HG02885 (cell line): ENCODE measurements around the gene COPA.
"Not testable (repeated sequence)": the region's sequence is repeated elsewhere in the genome, so short reads cannot be mapped to it uniquely, and the experiment has no call there.

Experiments
- ATAC-seq: cut with Tn5 transposase; IDR thresholded peaks from one replicate; pipeline ENCODE4 v1.9.1; 2021; ENCODE audit warnings: mild to moderate bottlenecking; ENCODE audit not compliant: unreplicated experiment, poor library complexity

COPA gene

DNA sequence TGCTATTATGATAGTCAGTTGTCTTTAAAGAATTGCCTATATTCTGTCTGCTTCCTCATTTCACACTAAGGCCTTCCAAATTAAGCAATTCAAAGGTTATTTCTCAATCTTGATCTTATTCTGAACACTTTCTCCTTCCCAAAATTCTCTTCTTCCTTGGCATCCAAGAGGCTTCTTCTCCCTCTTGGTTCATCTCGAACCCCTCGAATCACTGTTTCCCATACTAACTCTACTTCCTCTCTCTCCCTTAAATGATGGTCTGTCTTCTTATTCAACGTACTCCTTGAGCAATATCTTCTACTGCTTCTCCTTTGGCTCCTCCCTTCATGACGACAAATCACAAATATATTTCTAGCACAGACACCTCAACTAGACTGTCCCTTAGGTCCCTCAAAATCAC, 4.5 kb downstream of the COPA start:
- ATAC-seq, result no peak

GRCh38 chr1:160332516-160332915, 10.5 kb downstream of the COPA start:
- ATAC-seq, result no peak

GRCh38 chr1:160330119-160330518, 12.9 kb downstream of the COPA start:
- ATAC-seq, result no peak

GRCh38 chr1:160328184-160328583, 14.9 kb downstream of the COPA start:
- no peak for ATAC-seq

DNA sequence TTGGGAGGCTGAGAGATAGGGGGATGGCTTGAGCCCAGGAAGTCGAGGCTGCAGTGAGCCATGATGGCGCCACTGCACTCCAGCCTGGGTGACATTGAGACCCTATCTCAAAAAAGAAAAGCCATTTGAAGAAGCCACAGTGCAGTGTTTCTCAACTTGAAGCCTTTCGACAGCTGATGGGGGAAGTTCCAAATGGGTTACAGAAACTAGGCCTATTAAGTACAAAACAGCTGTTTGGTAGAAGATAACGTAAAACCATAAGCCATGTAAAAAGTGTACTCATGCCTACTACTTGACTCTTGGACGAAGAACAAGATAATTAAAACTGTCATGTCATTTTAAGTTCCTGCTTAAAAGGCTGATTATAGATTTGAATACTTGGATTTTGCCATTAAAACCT, 16.6 kb downstream of the COPA start:
- no peak for ATAC-seq

DNA sequence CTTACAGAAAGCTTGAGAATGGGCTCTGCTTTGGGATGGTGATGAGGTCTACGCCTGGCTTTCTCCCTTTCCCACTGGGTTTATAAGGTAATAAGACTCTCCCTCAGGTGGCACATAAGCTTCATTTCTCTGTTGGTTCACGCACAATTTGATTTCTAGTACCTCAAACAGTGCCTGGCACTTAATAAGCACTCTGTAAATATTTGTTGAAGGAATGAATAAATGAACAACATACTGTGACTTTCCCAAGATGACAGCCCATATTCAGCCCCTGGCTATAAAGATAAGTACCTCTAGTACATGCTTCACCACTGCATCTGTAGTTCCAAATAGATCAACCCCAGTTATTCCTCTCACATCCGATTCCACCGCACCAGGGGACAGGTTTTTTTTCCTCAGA, 17.8 kb downstream of the COPA start:
- ATAC-seq, result no peak

DNA sequence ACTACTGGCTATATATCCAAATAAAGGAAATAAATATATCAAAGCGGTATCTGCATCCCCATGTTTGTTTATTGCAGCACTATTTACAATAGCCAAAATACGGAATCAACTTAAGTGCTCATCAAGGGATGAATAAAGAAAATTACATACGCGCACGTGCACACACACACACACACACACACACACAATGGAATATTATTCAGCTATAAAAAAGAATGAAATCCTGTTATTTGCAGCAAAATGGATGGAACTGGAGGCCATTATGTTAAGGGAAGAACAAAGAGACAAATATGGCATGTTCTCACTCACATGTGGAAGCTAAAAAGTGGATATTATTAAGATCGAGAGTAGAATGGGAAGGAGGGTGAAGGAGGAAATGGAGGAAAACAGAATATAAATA, 20.2 kb downstream of the COPA start:
- ATAC-seq, result no peak

DNA sequence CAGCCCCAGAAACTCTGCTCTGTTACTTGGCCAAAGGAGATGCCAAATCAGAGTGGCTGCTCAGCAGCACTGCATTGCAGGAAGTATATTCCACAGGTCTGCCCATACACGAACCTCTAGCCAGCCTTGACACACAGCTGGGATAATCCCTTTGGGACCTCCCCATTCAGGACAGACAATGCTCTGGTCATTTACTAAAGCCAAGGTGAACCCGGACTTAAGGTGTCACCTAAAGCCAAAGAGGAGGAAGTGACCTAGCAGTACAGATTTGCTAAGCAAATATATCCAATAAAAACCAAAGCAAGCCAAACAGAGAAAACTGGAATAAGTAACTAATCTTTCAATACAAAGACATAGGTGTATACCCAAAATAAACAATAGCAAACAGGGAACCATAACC, 27.7 kb downstream of the COPA start:
- ATAC-seq, result no peak

GRCh38 chr1:160309571-160309970, 33.5 kb downstream of the COPA start:
- ATAC-seq, result no peak

DNA sequence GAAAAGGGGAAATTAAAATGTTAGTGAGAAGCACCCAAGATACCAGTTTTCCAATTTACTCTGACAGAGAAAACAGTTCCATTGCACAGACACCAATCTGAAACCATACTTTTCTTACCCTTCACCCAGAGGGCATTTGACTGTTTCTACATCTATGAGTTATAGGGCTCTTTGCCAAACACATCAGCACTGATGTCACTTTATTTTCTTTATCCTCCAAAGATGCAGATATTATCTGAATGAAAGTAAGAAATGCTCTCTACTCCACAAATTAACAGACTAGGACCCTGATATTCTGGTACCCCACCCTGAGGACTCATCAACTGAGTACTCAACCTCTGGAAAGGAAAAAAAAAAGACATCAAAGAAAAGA, 33.9 kb downstream of the COPA start:
- no peak for ATAC-seq

DNA sequence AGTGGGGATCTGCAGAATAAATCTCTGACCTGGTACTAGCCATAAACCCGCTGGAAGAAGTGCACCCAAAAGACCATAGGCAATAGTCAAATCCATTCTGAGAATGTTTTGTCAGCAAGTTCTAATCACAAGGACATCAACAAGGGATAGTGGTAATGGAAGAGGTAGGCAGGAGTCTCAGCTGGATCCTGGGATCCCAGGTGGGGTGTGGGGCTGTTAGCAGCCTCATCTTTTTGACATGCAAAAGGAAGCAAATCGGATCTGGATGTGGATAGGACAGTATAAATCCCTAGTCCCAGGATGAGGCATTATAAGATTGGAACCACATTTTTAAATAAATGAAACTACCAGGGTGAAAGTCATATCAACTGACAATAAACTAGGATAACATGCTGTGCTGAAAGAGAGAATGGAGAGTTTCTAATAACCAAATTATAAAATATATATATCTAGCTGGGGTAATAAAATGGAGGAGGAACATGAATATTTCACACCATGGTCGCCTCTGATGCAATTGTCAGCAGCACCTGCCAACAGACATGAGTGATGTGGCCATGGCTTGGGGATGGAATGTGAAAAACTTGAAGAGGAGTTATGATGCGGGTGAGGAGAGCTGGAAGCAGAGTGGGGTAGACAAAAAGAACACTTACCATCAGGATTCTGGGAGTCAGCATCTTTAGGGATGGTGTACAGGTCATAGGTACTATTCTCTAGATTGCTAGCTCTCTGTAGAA, 34.4 kb downstream of the COPA start:
- no peak for ATAC-seq

DNA sequence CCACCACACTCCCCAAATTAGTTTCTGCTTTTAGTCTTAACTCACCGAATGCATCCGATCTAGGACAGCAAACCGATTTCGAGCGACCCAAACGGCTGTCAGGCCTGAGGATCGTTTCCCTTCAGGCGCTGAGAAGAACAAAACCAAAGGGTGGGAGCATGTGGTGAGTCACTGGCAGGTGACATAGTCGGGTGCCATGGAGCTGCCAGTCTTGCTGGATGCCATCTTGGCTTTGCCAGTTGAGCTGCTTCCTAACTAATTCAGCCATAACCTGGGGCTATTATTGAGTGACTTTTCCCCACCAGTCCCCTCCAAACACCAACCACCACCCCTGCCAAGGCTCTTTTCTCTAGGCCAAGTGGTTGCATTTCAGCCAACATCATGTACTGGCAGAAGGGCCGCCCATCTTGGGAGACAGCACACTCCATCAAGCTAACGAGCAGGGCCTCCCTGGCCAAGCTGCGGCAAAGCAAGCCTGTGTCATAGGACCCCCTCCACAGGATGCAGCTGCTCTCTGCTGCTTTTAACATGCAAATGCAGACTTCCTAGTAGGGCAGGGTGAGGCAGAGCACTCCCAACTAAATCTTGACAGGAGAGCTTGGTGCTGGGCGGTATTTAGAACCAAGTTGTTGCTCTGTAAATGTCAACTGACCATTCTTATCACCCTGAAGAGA, 35.8 kb downstream of the COPA start:
- ATAC-seq, result no peak

DNA sequence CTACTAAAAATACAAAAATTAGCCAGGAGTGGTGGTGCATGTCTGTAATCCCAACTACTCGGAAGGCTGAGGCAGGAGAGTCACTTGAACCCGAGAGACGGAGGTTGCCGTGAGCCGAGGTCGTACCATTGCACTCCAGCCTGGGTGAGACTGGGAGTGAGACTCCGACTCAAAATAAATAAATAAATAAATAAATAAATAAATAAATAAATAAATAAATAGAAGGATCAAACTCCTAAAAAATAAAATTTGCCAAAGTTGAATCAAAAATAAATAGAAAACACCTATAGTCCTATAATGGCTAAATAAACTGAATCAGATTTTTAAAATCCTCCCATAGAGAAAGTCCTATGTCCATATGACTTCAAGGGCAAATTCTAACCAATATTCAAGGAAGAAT, 42.9 kb downstream of the COPA start:
- no peak for ATAC-seq

DNA sequence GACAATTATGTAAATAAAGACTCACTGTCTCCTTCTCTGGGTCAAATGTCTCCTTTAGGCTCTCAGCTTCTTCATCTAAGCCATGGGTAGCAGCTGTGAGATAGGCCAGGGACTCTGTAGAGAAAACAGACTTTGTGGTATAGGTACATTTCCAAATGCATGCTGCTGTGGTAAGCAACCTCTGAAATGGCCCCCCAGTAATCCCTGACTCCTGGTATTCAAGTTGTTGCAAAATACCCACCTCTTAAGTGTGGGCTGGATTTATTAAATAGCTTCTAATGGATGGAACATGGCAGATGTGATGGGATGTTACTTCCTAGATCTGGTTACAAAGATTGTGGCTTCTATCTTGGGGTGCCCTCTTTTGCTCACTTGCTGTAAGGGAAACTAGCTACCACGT, 47.0 kb downstream of the COPA start:
- no peak for ATAC-seq

DNA sequence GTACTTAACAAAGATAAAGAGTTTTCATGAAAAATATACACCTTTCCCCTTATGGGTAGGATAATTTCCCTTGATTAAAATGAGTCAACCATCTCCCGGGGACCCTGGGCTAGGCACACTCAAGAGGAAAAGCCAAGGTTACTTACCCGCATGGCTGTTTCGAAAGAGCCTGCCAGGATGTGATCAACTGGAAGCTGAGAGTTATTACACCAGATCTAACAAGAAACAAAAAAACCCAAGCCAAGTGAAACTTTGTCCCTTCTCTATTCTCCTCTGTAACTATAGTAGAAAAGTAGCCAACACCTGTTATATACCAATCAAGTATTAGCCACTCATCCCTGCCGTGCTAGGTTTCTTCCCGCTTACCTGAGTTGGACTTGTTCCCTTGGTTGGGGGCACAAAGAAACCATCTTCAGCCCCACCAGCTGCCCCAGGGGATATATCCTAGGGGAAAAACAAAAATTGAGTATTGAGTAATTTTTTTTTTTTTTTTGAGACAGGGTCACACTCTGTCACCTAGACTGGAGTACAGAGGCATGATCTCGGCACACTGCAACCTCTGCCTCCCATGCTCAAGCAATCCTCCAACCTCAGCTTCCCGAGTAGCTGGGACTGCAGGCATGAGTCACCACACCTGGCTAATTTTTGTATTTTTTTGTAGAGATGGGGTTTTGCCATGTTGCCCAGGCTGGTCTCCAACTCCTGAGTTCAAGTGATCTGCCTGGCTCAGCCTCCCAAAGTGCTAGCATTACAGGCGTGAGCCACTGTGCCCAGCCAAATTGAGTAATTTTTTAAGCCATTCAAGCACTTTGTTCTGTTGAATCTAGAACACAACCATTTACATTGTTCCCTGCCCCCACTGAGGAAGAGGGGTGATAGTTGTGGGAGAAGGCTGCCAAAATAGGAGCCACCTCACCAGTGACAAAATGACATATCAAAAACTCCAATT, 49.8 kb downstream of the COPA start:
- ATAC-seq, result no peak

- peak; percentile 69 for ATAC-seq
Observed at GRCh38 chr1:160291248-160292220, 51.5 kb downstream of the COPA start.

GRCh38 chr1:160287769-160288168, 55.3 kb downstream of the COPA start:
- ATAC-seq, result not testable (repeated sequence)

DNA sequence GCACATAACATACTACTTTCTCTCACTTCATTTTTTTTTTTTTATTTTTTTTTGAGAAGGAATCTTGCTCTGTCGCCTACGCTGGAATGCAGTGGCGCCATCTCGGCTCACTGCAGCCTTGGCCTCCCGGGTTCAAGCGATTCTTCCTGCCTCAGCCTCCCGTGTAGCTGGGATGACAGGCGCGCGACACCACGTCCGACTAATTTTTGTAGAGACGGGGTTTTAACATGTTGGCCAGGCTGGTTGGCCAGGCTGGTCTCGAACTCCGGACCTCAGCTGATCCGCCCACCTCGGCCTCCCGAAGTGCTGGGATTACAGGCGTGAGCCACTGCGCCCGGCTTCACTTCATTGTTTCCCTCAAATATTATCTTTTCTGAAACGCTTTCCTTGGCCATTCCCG, 57.5 kb downstream of the COPA start:
- no peak for ATAC-seq

GRCh38 chr1:160284782-160285344, 58.2 kb downstream of the COPA start, which contains the start of gene PEX19:
TSS of gene PEX19 (minus strand) at chr1:160285133. CDS start at chr1:160285124, 9 bp downstream.
- ATAC-seq, result peak; percentile 99
